HG02973 (cell line): ENCODE results near the gene MCF2L.
"Not testable (repeated sequence)": the region's sequence is repeated elsewhere in the genome, so short reads cannot be mapped to it uniquely, and the experiment has no call there.

Experiments
- ATAC-seq: cut with Tn5 transposase; IDR thresholded peaks from one replicate; pipeline ENCODE4 v1.9.1; 2021; ENCODE audit warnings: moderate library complexity; ENCODE audit not compliant: unreplicated experiment

The MCF2L gene

GRCh38 chr13:113077953-113078901 lies 109.2 kb downstream of the MCF2L start:
- ATAC-seq = no peak

- no peak for ATAC-seq
These were observed 110.1 kb downstream of the MCF2L start for GRCh38 chr13:113078902-113079780.

- ATAC-seq = not testable (repeated sequence)
These were observed 110.7 kb downstream of the MCF2L start for GRCh38 chr13:113079781-113080080.

- ATAC-seq = no peak
These were observed 111.4 kb downstream of the MCF2L start for GRCh38 chr13:113080361-113080831.

GRCh38 chr13:113080901-113081521 lies 112.0 kb downstream of the MCF2L start:
- no peak for ATAC-seq

GRCh38 chr13:113082198-113083021 lies 113.4 kb downstream of the MCF2L start:
- ATAC-seq = no peak

- ATAC-seq = no peak
These were observed 114.0 kb downstream of the MCF2L start for GRCh38 chr13:113083022-113083373.

- ATAC-seq = no peak
These were observed 114.5 kb downstream of the MCF2L start for GRCh38 chr13:113083402-113084061.

- ATAC-seq = no peak
These were observed 115.3 kb downstream of the MCF2L start for GRCh38 chr13:113084094-113084942.

- ATAC-seq = no peak
These were observed 116.0 kb downstream of the MCF2L start for GRCh38 chr13:113084943-113085540.

GRCh38 chr13:113086031-113086750 lies 117.2 kb downstream of the MCF2L start:
- ATAC-seq = no peak

- no peak for ATAC-seq
These were observed 118.2 kb downstream of the MCF2L start for GRCh38 chr13:113086991-113087922.

- ATAC-seq = no peak
These were observed 119.1 kb downstream of the MCF2L start for GRCh38 chr13:113087923-113088690.

GRCh38 chr13:113088691-113089020 lies 119.6 kb downstream of the MCF2L start:
- no peak for ATAC-seq

- ATAC-seq = no peak
These were observed 120.8 kb downstream of the MCF2L start for GRCh38 chr13:113089693-113090414.

GRCh38 chr13:113090415-113090770 lies 121.4 kb downstream of the MCF2L start:
- ATAC-seq = no peak
